H9 (cell line): ENCODE data around the gene EIF1B. TPM values are rescaled to one million over a fixed set of nuclear protein-coding genes. Genes with fewer than 3 reads are reported as not detected.

Experiments
- DNase-seq: peaks from one replicate; pipeline ENCODE4 v3.0.0-alpha.2; 2017
- H2AFZ ChIP-seq: one replicate; pipeline ENCODE4 v1.6.1; 2013; ENCODE audit warnings: mild to moderate bottlenecking, low read length, control low read depth, moderate library complexity
- H2AK5ac ChIP-seq: 2 replicates; pipeline ENCODE4 v1.6.1; 2013; ENCODE audit warnings: low read length, control low read depth, mixed read lengths; ENCODE audit not compliant: insufficient read length
- H2BK120ac ChIP-seq: one replicate; pipeline ENCODE4 v1.6.1; 2013; ENCODE audit warnings: low read depth, mild to moderate bottlenecking, low read length, control low read depth, inconsistent platforms; ENCODE audit not compliant: poor library complexity, severe bottlenecking
- H2BK12ac ChIP-seq: 2 replicates; pipeline ENCODE4 v1.6.1; 2013; ENCODE audit warnings: low read length, control low read depth, mixed read lengths, low read depth; ENCODE audit not compliant: insufficient read length
- H2BK15ac ChIP-seq: 2 replicates; pipeline ENCODE4 v1.6.1; 2013; ENCODE audit warnings: low read depth, low read length, control low read depth
- H2BK20ac ChIP-seq: one replicate; pipeline ENCODE4 v1.6.1; 2013; ENCODE audit warnings: low read depth, mild to moderate bottlenecking, low read length, control low read depth, inconsistent platforms; ENCODE audit not compliant: poor library complexity, severe bottlenecking
- H2BK5ac ChIP-seq: 2 replicates; pipeline ENCODE4 v1.6.1; 2013; ENCODE audit warnings: low read length, control low read depth, mixed read lengths; ENCODE audit not compliant: insufficient read length
- H3K14ac ChIP-seq: 2 replicates; pipeline ENCODE4 v1.6.1; 2013; ENCODE audit warnings: low read length, control low read depth; ENCODE audit not compliant: insufficient read depth
- H3K18ac ChIP-seq: 2 replicates; pipeline ENCODE4 v1.6.1; 2013; ENCODE audit warnings: low read depth, mild to moderate bottlenecking, mixed read lengths, low read length, control low read depth; ENCODE audit not compliant: insufficient read length
- H3K23ac ChIP-seq: 2 replicates; pipeline ENCODE4 v1.6.1; 2013; ENCODE audit warnings: low read length, control low read depth, mixed read lengths, low read depth; ENCODE audit not compliant: insufficient read length
- H3K23me2 ChIP-seq: 2 replicates; pipeline ENCODE4 v1.6.1; 2013; ENCODE audit warnings: low read depth, mild to moderate bottlenecking, mixed read lengths, low read length, control low read depth; ENCODE audit not compliant: insufficient read length, poor library complexity, severe bottlenecking
- H3K27ac ChIP-seq: 2 replicates; pipeline ENCODE4 v1.5.1; 2013; ENCODE audit warnings: low read length, control low read depth, mixed read lengths, low read depth; ENCODE audit not compliant: insufficient read length
- H3K27me3 ChIP-seq: 2 replicates; pipeline ENCODE4 v1.6.1; 2013; ENCODE audit warnings: low read length, control low read depth, inconsistent platforms; ENCODE audit not compliant: insufficient read depth
- H3K4ac ChIP-seq: 2 replicates; pipeline ENCODE4 v1.6.1; 2013; ENCODE audit warnings: low read depth, mild to moderate bottlenecking, control low read depth, inconsistent platforms, low read length, moderate library complexity
- H3K4me1 ChIP-seq: 2 replicates; pipeline ENCODE4 v1.6.1; 2013; ENCODE audit warnings: low read length, control low read depth, inconsistent platforms; ENCODE audit not compliant: insufficient read depth
- H3K4me2 ChIP-seq: 2 replicates; pipeline ENCODE4 v1.6.1; 2013; ENCODE audit warnings: low read length, control low read depth, mixed read lengths; ENCODE audit not compliant: insufficient read length, insufficient read depth
- H3K56ac ChIP-seq: 2 replicates; pipeline ENCODE4 v1.6.1; 2013; ENCODE audit warnings: low read depth, mild to moderate bottlenecking, mixed read lengths, low read length, control low read depth; ENCODE audit not compliant: insufficient read length
- H3K79me1 ChIP-seq: 2 replicates; pipeline ENCODE4 v1.6.1; 2013; ENCODE audit warnings: low read depth, mild to moderate bottlenecking, moderate library complexity, low read length, control low read depth, inconsistent platforms; ENCODE audit not compliant: insufficient read depth, poor library complexity, severe bottlenecking
- H3K79me2 ChIP-seq: 2 replicates; pipeline ENCODE4 v1.6.1; 2013; ENCODE audit warnings: low read length, control low read depth, inconsistent platforms; ENCODE audit not compliant: insufficient read depth
- H3K9ac ChIP-seq: 2 replicates; pipeline ENCODE4 v1.6.1; 2013; ENCODE audit warnings: low read length, control low read depth, mixed read lengths; ENCODE audit not compliant: insufficient read length; ENCODE audit errors: extremely low read depth
- H3K9me3 ChIP-seq: one replicate; pipeline ENCODE4 v1.6.1; 2013; ENCODE audit warnings: low read depth, low read length, inconsistent platforms; ENCODE audit not compliant: control insufficient read depth
- H3T11ph ChIP-seq: one replicate; pipeline ENCODE4 v1.6.1; 2013; ENCODE audit warnings: mild to moderate bottlenecking, low read length, control low read depth, inconsistent platforms
- H4K20me1 ChIP-seq: one replicate; pipeline ENCODE4 v1.6.1; 2013; ENCODE audit not compliant: control insufficient read depth, insufficient read length, insufficient read depth
- H4K5ac ChIP-seq: 2 replicates; pipeline ENCODE4 v1.6.1; 2013; ENCODE audit warnings: low read depth, mild to moderate bottlenecking, mixed read lengths, low read length, control low read depth; ENCODE audit not compliant: insufficient read length
- H4K8ac ChIP-seq: replicated peaks from 2 replicates; pipeline ENCODE4 v1.6.1; 2013; ENCODE audit warnings: low read length, control low read depth, mixed read lengths, low read depth; ENCODE audit not compliant: insufficient read length
- H4K91ac ChIP-seq: 2 replicates; pipeline ENCODE4 v1.6.1; 2013; ENCODE audit warnings: low read depth, mild to moderate bottlenecking, moderate library complexity, mixed read lengths, low read length, control low read depth; ENCODE audit not compliant: insufficient read length
- H3K27ac Mint-ChIP-seq, 3 experiments: 2 replicates in 2 of 3; 3 replicates in 1 of 3; pipeline ENCODE4 v1.8.0; 2020 to 2021; ENCODE audit warnings: mixed read lengths in 3 of 3, mild to moderate bottlenecking in 1 of 3, moderate library complexity in 1 of 3
- H3K27me3 Mint-ChIP-seq: 2 replicates; pipeline ENCODE4 v1.8.0; 2021; ENCODE audit warnings: low read depth, mild to moderate bottlenecking, moderate library complexity, mixed read lengths
- H3K36me3 Mint-ChIP-seq, 3 experiments: 2 replicates in 2 of 3; 3 replicates in 1 of 3; pipeline ENCODE4 v1.8.0; 2020 to 2021; ENCODE audit warnings: low read depth in 3 of 3, mixed read lengths in 3 of 3; ENCODE audit not compliant: insufficient read depth in 1 of 3
- H3K4me1 Mint-ChIP-seq, 2 experiments: 2 replicates each; pipeline ENCODE4 v1.8.0; 2020; ENCODE audit warnings: mixed read lengths in 2 of 2
- H3K4me3 Mint-ChIP-seq, 2 experiments: 2 replicates in 1 of 2; 3 replicates in 1 of 2; pipeline ENCODE4 v1.8.0; 2020 to 2021; ENCODE audit warnings: mild to moderate bottlenecking in 2 of 2, mixed read lengths in 2 of 2, moderate library complexity in 1 of 2
- H3K9me3 Mint-ChIP-seq, 2 experiments: 2 replicates in 1 of 2; 3 replicates in 1 of 2; pipeline ENCODE4 v1.8.0; 2020; ENCODE audit warnings: mild to moderate bottlenecking in 2 of 2, mixed read lengths in 2 of 2, moderate library complexity in 1 of 2
- CTCF ChIP-seq: fragments of 200-600 bp; sonication (generic); conservative IDR thresholded peaks from 3 replicates; pipeline ENCODE4 v1.8.0; 2021; ENCODE audit warnings: antibody characterized with exemption, mild to moderate bottlenecking
- WGBS: extraction: QIAGEN DNeasy Blood & Tissue Kit; methylation state at CpG from one replicate; pipeline ENCODE4 v1.1.7; 2013; ENCODE audit warnings: missing lambda C conversion rate, low lambda C conversion rate, mixed read lengths; ENCODE audit not compliant: insufficient read length; ENCODE audit errors: extremely low coverage; 5-methylcytosine and 5-hydroxymethylcytosine counted together
- total RNA-seq: library from RNA; stranded (reverse); gene quantifications from 2 replicates; pipeline ENCODE4 v1.2.1, GENCODE V29; 2021

The EIF1B gene
- total RNA-seq, 1 experiment from 2014 or later, result 133 TPM

- WGBS, result no CpG with 5 or more reads among the region's 49 CpGs
Measured at GRCh38 chr3:40309925-40310695, 603 bp downstream of the EIF1B start.

More at GRCh38 chr3:40309925-40310695, 603 bp downstream of the EIF1B start:
- Histone ChIP-seq H3K56ac (no peak overlapping the region), H3K27ac (no peak overlapping the region), H3K23me2 (peaks cover 8% of the 10 kb centered on the region), H3K9ac (peak overlapping the region; percentile 92), H3K18ac (peak overlapping the region; percentile 96), H3K4me2 (peak overlapping the region; percentile 75), H4K91ac (peak overlapping the region; percentile 93), H3K27me3 (no peaks in the 10 kb centered on the region), H2BK120ac (peak overlapping the region; percentile 74), H2BK5ac (no peak overlapping the region), H2BK15ac (no peak overlapping the region), H4K20me1 (no peaks in the 10 kb centered on the region), H3K9me3 (no peaks in the 10 kb centered on the region), H2BK12ac (no peak overlapping the region), H4K5ac (peak overlapping the region; percentile 24), H2BK20ac (no peak overlapping the region), H4K8ac (no peak overlapping the region), H3K4ac (peak overlapping the region; percentile 74; the same call in 1 of the 2 replicates), H3K23ac (no peak overlapping the region), H2AFZ (no peak overlapping the region), H3K79me2 (peaks cover 3% of the 10 kb centered on the region; the same call in 1 of the 2 replicates), H3K4me1 (peaks cover 4% of the 10 kb centered on the region; the same call in 1 of the 2 replicates), H3T11ph (no peak overlapping the region), H2AK5ac (no peak overlapping the region), H3K14ac (peak overlapping the region; percentile 98), H3K79me1 (no peaks in the 10 kb centered on the region)
- H3K36me3 Mint-ChIP-seq, result peaks cover 22 to 35% (median 34%) of the 10 kb centered on the region in 3 experiments
- H3K4me3 Mint-ChIP-seq, result peak overlapping the region; percentile 99
- TF ChIP-seq CTCF, result no peak
- no peak for DNase-seq
- peak overlapping the region; percentile 99 to 100 (median 99) for H3K27ac Mint-ChIP-seq
- H3K9me3 Mint-ChIP-seq, result no peaks in the 10 kb centered on the region
- no peaks in the 10 kb centered on the region for H3K27me3 Mint-ChIP-seq
- peaks cover 13 to 17% of the 10 kb centered on the region in 2 experiments for H3K4me1 Mint-ChIP-seq
